AG20443 (cell line): Measurements from ENCODE around the gene BCR.

Experiments
- DNase-seq: peaks from one replicate; pipeline ENCODE4 v3.0.0; 2012; ENCODE audit warnings: low spot score, mixed read lengths

Gene BCR

DNA sequence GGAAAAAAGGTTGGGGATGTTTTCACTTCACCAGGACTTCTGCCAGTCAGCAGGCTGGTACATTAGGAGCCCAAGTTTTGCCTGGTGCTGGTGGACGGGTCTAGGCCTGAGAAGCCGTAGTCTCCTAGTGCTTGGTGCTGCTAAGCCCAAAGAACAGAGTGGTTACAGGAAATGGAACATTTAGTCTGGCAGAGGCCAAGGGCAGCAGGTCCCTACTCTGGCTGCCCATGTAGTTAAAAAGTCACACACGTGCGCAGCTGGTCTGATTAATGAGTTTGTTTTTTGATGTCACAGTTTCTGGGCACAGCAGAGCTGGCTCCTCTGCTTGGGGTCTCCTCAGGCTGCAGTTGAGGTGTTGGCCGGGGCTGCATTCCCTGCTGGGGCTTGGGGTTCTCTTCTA lies 20.6 kb downstream of the BCR start:
- no peak for DNase-seq

GRCh38 chr22:23202812-23203451 lies 22.6 kb downstream of the BCR start:
- DNase-seq: no peak

GRCh38 chr22:23203452-23204124 lies 23.3 kb downstream of the BCR start:
- no peak for DNase-seq

DNA sequence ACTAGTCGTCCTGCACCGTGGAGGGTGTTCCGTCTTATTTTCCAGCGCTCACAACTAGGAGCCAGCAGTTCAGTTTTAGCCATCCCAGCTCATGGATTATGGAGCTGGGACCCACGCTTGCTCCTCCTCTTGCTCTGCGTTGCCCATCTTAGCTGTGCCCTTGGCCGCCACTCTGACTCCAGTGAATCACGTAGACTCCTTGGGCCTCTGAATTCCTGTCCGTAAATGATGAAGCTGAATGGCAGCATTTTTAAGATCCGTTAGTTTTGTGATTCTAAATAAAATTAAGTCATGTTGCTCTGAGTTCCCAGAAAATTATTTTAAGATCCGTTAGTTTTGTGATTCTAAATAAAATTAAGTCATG lies 23.8 kb downstream of the BCR start:
- no peak for DNase-seq

DNA sequence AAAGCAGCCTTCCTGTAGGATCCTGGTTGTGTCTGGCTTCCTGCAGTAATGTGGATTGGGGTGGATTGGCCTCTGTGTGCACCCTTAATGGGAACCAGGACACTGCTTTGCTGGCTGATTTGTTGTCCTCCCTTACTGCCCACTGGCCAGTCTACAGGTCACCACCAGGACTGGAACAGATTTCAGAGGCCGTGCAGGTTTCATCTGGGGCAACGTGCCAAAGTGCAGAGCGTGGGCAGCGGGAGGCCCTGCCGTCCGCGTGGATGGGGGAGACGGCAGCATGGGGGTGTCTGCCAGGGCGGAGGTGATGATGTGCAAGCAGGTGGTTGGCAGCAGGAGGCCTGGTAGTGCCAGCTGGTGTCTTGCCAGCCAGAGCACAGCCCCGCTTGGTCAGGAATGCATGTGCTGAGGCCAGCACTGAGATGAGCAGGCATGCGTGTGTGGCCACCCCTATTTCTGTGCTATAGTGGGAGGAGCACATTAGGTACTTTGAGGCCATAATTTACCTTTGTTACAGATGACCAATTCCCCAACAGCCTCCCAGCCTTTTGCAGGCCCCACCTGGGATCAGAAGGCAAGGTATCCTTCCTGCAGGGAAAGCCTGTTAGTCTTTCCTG lies 24.3 kb downstream of the BCR start:
- DNase-seq: peak; percentile 35

DNA sequence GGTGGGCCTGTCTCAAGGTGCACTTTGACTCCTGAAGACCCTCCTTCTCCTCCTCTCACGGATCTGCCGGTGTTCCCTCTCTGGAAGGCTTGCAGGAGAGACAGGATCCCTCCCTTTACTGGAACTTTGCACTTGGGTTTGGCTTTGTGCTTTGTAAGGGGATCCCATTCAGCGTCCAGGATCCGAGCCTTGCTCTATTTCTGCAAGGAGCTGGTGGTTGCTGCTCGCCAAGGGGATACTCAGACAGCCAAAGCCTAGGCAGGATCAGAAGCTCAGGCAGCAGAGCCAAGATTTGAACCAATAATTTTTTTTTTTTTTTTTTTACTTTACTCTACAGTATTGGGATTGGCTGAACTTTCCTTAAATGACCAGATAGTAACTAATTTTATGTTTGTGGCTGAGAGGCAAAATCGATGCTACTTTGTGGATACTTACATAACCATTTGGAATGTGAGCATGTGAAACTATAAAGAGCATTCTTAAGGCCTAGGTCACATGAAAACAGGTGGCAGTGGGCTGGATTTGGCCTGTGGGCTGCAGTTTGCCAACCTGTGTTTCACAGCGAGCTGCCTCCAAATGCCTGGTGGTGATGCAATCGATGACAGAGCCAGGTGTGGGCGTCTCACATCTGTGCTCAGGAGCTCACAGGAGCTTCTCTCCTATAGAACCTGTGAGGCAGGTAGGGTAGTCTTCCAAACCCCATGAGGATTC lies 25.2 kb downstream of the BCR start:
- no peak for DNase-seq

DNA sequence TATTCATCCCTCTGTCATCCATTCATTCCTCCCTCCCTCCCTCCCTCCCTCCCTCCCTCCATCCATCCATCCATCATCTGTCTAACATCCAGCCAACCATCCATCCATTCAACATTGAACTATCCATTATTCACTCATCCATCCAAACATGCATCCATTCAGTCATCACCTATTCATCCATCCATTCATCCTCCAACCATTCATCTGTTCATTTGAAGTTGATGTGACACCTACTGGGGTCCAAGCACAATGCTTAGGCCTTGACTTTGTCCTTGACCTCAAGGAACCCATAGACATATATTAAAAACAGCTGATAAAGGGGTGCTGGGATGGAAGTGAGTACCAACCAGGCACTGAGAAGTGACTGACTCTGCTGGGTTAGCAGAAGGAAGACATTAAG lies 26.6 kb downstream of the BCR start:
- DNase-seq: no peak

DNA sequence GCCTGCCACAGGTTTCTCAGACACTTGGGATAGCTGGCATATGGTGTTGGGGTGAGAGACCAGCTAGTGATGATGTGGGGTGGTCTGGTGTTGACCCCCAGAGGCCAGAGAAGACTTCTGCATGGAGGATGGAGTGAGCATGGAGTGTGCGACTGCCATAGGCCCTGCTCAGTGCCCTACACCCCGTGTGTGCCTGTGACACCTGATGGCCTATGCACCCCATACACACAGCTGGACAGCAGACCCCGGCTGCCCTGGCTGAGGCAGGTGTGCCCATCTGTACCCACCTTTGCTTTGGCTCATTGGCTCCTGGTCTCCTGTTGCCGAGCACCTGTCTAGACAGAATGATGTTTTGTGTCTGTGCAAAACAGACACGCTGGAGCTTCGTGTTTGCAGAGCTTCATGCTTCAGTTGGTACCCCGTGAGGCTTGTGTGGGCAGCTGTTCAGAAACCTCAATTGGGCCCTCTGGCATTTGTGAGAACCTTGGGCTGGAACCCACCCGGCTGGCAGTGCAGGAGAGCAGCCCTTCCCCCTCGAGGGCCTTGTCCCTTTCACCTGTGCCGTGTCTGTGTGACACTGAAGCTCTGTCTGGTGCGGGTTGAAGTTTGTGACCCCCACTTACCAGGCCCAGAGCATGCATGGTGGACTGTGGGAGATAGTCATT lies 27.6 kb downstream of the BCR start:
- DNase-seq: no peak

DNA sequence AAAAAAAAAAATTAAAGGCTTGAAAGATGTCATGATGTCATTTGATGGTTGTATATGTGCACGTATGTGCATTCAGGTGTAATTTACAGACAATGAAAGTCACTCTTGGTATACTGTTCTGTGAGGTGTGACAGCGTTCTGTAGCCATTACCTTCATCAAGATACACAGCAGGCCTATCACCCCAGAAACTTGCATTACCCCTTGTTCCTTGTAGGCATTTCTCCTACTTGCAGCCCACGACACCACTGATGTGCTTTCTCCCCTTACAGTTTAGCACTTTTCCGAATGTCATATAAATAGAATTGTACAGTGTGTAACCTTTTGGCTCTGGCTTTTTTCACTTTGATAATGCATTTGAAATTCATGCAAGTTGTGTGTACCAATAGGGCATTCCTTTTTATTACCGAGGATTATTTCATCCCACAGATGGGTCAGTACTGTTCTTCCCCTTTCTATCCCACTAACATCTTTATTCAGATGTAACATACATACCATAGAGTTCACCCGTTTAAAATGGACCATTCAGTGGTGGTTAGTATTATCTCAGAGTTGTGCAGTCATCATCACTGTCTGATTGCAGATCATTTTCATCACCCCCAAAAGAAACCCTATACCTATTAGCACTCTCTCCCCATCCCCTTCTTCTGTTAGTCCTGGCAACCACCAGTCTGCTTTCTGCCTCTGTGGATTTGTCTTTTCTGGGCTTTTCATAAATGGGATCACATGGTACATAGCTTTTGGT lies 30.3 kb downstream of the BCR start:
- DNase-seq: no peak

GRCh38 chr22:23211622-23212021 lies 31.3 kb downstream of the BCR start:
- DNase-seq: no peak

- DNase-seq: no peak
Observed at GRCh38 chr22:23212061-23213021, 32.0 kb downstream of the BCR start.

DNA sequence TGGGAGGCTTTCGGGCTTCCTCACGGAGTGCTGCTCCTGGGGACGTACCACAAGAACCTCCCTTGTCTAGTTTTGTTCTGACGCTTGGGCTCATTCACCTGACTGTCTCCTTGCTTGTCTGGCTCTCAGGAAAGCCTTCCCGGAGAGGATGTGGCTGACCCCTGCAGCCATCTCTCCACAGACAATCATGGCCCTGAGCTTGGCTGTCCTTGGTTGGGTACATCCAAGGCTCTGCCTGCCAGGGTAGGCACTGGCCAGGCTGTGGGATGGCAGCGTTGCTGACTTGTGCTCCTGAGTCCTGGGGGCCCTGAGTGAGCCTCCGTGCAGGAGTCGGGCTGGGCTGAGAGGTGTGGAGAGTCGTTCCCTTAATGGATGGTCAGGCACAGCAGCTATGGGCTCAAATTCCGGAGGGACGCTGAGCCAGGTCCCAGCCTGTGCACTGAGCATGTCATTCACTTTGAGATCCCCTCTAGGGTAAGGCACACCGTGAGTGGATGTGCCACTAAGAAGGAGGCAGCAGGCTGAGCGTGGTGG lies 32.8 kb downstream of the BCR start:
- no peak for DNase-seq

- DNase-seq: no peak
Observed at GRCh38 chr22:23213581-23214334, 33.4 kb downstream of the BCR start.

DNA sequence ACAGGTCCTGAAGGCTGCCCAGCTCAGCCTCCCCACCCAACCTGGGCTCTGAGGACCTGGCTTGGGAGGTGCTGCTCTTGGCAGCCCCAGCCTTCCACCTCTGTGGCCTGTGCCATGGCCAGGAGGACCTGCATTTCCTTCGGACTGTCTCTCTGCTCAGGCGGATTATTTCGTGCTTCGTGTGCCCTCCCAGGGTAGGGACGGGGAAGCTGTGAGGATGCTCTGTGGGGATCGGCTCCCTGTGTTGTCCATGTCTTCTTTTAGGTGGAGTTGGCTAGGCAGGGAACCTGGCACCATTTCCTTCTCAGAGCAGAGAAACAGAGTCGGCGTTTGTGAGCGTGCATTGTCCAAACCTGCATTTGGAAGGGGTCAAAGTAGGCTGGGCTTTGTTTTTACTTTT lies 34.1 kb downstream of the BCR start:
- DNase-seq: no peak

DNA sequence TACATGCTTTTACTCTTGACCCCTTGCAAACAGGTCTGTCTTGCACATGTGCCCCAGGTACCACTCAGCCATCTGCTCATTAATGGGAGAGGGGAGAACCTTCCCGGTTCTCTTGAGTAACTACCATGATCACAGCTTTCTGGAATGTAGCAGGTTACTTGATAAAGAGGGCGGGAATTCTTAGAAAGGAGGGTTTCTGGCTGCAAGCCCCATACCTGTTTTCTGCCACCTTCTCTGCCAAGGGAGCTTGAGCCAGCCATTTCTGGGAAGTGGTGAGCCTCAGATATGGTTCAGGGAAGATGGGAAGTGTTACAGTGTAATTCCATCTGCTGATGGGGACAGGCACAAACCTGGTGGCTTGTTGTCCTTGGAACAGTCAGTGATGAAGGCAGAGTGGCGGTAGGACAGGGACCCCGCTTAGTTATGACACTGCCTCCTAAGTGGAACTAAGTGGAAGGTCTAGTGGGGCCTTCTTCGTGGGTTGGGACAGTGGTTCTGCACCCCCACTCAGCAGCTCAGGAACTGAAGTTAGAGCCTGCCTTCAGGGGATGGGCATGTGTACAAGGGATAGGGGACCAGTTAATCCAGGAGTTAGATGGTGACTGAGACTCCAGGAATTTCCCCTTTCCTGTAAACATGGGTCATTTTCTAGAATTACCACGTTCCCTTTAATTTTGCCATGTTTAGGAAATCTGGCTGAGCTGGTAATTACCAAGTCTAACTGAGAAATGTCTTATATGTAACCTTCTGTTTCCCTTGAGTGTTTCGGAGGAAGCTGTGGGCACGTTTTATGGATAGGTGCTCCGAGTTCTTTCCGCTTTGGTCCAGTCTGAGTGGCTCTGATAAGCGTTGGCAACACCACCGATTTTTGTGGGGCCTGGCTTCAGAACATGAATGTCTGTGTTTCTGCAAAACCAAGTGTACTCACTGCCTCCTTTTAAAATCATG lies 35.3 kb downstream of the BCR start:
- DNase-seq: peak; percentile 55

DNA sequence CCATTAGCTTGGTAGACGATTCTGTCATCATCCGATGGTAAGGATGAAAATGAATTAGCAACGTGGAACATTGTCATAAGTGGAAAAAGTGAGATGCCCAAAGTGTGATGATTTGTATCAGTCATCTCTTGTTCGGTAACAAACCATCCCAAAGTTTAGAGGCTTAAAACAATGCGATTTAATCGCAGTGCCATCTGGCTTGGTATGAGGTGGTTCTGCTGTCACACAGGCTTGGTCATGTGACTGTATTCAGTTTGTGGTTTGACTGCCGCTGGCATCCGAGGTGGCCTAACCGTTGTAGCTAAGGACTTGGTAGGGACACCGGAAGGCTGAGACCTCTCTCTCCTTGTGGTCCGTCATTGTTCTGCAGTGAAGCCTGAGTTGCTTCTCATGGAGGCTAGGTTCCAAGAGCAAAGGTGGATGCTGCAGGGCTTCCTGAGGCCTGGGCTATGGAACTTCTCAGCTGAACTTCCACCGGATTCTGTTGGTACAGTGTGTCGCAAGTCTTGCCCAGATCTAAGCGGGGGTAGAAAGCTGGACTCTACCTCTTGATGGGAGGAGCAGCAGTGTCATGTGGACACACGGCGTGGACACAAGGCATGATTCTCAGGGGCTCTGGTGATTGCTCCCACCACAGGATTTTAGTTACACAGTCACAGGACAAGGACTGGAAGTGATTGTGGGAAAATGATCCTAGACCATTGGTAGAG lies 36.3 kb downstream of the BCR start:
- DNase-seq: no peak

DNA sequence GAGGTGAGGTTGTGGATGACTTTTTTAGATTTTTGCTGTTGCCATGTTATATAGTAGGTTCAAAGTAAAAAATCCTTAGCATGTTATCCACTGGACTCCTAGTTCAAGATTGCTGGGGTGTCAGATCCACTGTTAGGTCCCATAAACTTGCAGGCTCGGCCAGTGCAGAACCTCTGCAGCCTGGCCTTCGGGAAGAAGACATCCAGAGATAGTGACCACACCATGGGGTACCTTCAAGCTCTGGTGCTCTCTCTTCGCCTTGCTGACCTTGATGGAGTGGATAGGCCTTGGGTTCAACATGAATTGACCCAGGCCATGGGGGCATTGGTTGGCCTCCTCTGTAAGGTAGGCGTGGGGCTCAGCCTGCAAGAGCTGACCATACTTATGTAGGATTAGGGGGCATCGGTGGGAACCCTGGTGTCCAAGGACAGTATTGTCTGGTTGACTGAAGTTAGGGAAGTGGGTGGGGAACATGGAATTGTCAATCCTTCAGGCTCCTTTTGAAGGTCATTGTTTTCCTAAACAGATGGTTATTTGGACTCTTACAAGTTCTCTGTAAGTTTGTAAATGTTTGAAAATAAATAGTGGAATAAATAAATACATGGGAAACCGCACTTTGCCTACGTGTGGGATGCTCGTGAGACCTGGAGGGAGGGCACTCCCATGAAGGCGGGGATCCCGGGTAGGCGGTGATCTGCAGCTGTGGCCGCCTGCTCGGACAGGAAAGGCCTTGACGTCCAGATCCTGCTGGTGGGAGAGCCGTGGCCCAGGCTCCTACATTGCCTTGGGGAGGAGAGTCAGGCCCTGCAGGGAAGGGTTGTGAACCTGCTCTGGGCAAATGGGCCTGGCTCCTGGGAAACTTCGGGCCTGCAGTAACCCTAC lies 37.1 kb downstream of the BCR start:
- DNase-seq: no peak
